Ovary (tissue), 10 donors: Measurements from ENCODE around the gene CARD10. TPM values are rescaled to one million over a fixed set of nuclear protein-coding genes. Genes with fewer than 3 reads are reported as not detected.

ENCODE experiments used
- DNase-seq, 5 donors: peaks; one replicate each; pipeline ENCODE4 v3.0.0-alpha.2; 2019 to 2020
- H3K27ac ChIP-seq, 2 donors: fragments of 200-600 bp; one replicate each; pipeline versions ENCODE4 v1.5.1 to v1.8.0; 2019 to 2022
- H3K27me3 ChIP-seq: fragments of 200-600 bp; one replicate; pipeline ENCODE4 v1.8.0; 2022
- H3K36me3 ChIP-seq: fragments of 200-600 bp; sonication (generic); one replicate; pipeline ENCODE4 v1.5.1; 2019
- H3K4me1 ChIP-seq: one replicate; pipeline ENCODE4 v1.8.1; 2013; ENCODE audit warnings: mild to moderate bottlenecking, moderate library complexity; ENCODE audit not compliant: insufficient read depth
- H3K4me3 ChIP-seq: fragments of 200-600 bp; sonication (generic); one replicate; pipeline ENCODE4 v1.5.1; 2017
- H3K9me3 ChIP-seq, 2 donors: fragments of 200-600 bp in 1 of 2; sonication (generic) in 1 of 2; one replicate each; pipeline versions ENCODE4 v1.5.1 to v1.8.1; 2013 to 2019; ENCODE audit warnings: mild to moderate bottlenecking in 1 of 2, moderate library complexity in 1 of 2
- CTCF ChIP-seq, 3 donors: fragments of 450-650 bp in 2 of 3; fragments of 200-600 bp in 1 of 3; IDR thresholded peaks; one replicate each; pipeline versions ENCODE4 v1.5.1 to v1.8.0; 2016 to 2022; ENCODE audit warnings: antibody characterized with exemption in 3 of 3, mild to moderate bottlenecking in 1 of 3
- EP300 ChIP-seq: sonication (generic); formaldehyde crosslinking; IDR thresholded peaks from one replicate; pipeline ENCODE4 v1.6.1; 2017; ENCODE audit warnings: antibody characterized with exemption
- POLR2A ChIP-seq: fragments of 450-650 bp; IDR thresholded peaks from one replicate; pipeline ENCODE4 v1.6.1; 2017; ENCODE audit warnings: antibody characterized with exemption, mild to moderate bottlenecking, moderate library complexity
- WGBS, 3 donors: extraction: QIAGEN DNeasy Blood & Tissue Kit in 1 of 3; methylation state at CpG; one replicate each; pipeline versions ENCODE4 v1.1.5 to v1.1.7; 2013 to 2017; 5-methylcytosine and 5-hydroxymethylcytosine counted together
- intact Hi-C, 4 donors: fragments of 100-400 bp; cut with DNase I; formaldehyde crosslinking; loops; one replicate each; pipeline versions ENCODE4 v1.11.0 to v1.15.1; 2022 to 2023
- long read RNA-seq, 3 donors: library from polyadenylated mRNA in 2 of 3; unstranded in 2 of 3; transcript quantifications; one replicate each; pipeline ENCODE4 v2.0.0 and lab custom pipeline, GENCODE V29; 2021 to 2026
- polyA plus RNA-seq, 2 donors: library from polyadenylated mRNA; stranded (reverse); fragments of 200-250 nt in 1 of 2; fragments of 350-450 nt in 1 of 2; fragmentation: Illumina TruSeq in 1 of 2; extraction: RNeasy Lipid Tissue Mini Kit (QIAGEN cat#74804) in 1 of 2; gene quantifications; one replicate each; pipeline ENCODE4 v1.2.3, GENCODE V29; 2013 to 2014
- total RNA-seq, 7 donors: library from RNA; depleted of rRNA in 2 of 7; stranded (reverse); fragments of >200 nt in 2 of 7; fragmentation: NEBNext Ultra II Directional in 3 of 7; extraction: Animal tissue kit (Norgen Biotek cat#: 25700) in 3 of 7; gene quantifications; one replicate each; pipeline versions ENCODE4 v1.1.0 to v1.2.4, GENCODE V29; 2016 to 2023
- donor health status: DM: no; HTN: no; CAD: no; lungs with moderate emphysema.
- donor health status: DM: no; HTN: no; CAD: no.
- donor health status: Bipolar disorder and iron deficiency.
- donor health status: DM: yes; HTN: yes; CAD: no.
- donor health status: DM: no; HTN: no; CAD: no.
- donor health status: DM: yes; HTN: yes; CAD: no.

The CARD10 gene
- total RNA-seq (10 to 100 TPM in 4 of 7 donors, 1 to 10 TPM in 3; 4.8 to 13.6 (median 10.1) TPM), polyA plus RNA-seq (1 to 10 TPM in 1 of 2 donors, under 1 TPM in 1; 0.72 to 7.9 TPM)
- long read RNA-seq, donor 1, partial matches to known transcripts = 2 of 3 reads
- long read RNA-seq, donor 1, other reads (novel, unspliced or antisense) = 0 of 3 reads
- long read RNA-seq, donor 2, full-length matches to known transcripts = 1 of 1 reads
- long read RNA-seq, donor 2, partial matches to known transcripts = 0 of 1 reads
- long read RNA-seq, donor 2, other reads (novel, unspliced or antisense) = 0 of 1 reads
- long read RNA-seq, donor 3, full-length matches to known transcripts = 16 of 32 reads
- long read RNA-seq, donor 3, partial matches to known transcripts = 11 of 32 reads
- long read RNA-seq, donor 3, other reads (novel, unspliced or antisense) = 5 of 32 reads

GRCh38 chr22:37519268-37520195 is at the start of gene CARD10:
Gene CARD10, minus strand, starts transcription at chr22:37519415. Its CDS starts 215 bp downstream, at chr22:37519200.
- DNase-seq = peak in 2 of 5 donors; percentile 60 to 62
- H3K36me3 ChIP-seq = no peaks in the 10 kb centered on the region
- peaks cover 8% of the 10 kb centered on the region for H3K4me1 ChIP-seq
- 4 to 7% (median 5%) methylated on average over 29 to 99 of the region's 99 CpGs for WGBS, 3 donors
- no peaks in the 10 kb centered on the region for H3K9me3 ChIP-seq
- TF ChIP-seq EP300 = no peak
- H3K27me3 ChIP-seq = no peaks in the 10 kb centered on the region
- peak within 1 kb of the TSS in 1 of 2 donors; percentile 42 for H3K27ac ChIP-seq
- peak within 1 kb of the TSS; percentile 41 for H3K4me3 ChIP-seq
- intact Hi-C loops = no loop called here

DNA sequence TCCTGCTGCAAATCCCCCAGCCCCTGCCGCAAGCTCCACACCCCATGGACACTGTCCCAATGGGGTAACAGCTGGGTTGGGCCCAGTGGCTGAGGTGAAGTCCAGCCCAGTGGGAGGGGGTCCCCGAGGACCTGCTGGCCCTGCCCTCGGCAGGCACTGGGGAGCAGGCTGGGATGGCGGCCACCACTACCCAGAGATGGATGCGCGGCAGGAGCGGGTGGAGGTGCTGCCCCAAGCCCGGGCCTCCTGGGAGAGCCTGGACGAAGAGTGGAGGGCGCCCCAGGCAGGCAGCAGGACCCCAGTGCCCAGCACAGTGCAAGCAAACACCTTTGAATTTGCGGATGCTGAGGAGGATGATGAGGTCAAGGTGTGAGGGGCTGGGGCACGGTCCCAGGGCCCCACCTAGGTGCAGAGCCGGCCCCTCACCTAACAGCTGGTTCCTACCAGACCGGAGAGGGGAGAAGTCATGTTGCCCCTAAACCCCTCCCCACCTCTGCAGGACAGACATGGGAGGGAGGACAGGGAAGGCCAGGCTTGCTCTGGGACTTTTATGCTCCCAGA is 49.3 kb upstream of the CARD10 start:
- Histone ChIP-seq H3K4me1 (peaks cover 15% of the 10 kb centered on the region), H3K4me3 (no peak overlapping the region), H3K36me3 (peaks cover 4% of the 10 kb centered on the region), H3K9me3 (no peaks in the 10 kb centered on the region), H3K27me3 (no peaks in the 10 kb centered on the region), H3K27ac (no peak overlapping the region)
- intact Hi-C loops = no loop called here
- 81 to 86% (median 85%) methylated on average over 14 of the region's 14 CpGs for WGBS, 3 donors
- DNase-seq = peak in 1 of 5 donors; percentile 32
- TF ChIP-seq EP300 = no peak
- TF ChIP-seq CTCF (IDR thresholded peaks at IDR 0.05) = no peak
- TF ChIP-seq POLR2A = no peak

- 83 to 85% (median 84%) methylated on average over 14 to 15 of the region's 15 CpGs for WGBS, 3 donors
- Histone ChIP-seq H3K9me3 (no peaks in the 10 kb centered on the region), H3K4me1 (peaks cover 15% of the 10 kb centered on the region), H3K27me3 (no peaks in the 10 kb centered on the region), H3K4me3 (no peak overlapping the region), H3K36me3 (peaks cover 4% of the 10 kb centered on the region), H3K27ac (no peak overlapping the region)
- TF ChIP-seq POLR2A (no peak), CTCF (IDR thresholded peaks at IDR 0.05) (no peak), EP300 (no peak)
- peak in 2 of 5 donors; percentile 26 to 41 for DNase-seq
- intact Hi-C loops = no loop called here
Measured at GRCh38 chr22:37568012-37568411, 48.8 kb upstream of the CARD10 start.

DNA sequence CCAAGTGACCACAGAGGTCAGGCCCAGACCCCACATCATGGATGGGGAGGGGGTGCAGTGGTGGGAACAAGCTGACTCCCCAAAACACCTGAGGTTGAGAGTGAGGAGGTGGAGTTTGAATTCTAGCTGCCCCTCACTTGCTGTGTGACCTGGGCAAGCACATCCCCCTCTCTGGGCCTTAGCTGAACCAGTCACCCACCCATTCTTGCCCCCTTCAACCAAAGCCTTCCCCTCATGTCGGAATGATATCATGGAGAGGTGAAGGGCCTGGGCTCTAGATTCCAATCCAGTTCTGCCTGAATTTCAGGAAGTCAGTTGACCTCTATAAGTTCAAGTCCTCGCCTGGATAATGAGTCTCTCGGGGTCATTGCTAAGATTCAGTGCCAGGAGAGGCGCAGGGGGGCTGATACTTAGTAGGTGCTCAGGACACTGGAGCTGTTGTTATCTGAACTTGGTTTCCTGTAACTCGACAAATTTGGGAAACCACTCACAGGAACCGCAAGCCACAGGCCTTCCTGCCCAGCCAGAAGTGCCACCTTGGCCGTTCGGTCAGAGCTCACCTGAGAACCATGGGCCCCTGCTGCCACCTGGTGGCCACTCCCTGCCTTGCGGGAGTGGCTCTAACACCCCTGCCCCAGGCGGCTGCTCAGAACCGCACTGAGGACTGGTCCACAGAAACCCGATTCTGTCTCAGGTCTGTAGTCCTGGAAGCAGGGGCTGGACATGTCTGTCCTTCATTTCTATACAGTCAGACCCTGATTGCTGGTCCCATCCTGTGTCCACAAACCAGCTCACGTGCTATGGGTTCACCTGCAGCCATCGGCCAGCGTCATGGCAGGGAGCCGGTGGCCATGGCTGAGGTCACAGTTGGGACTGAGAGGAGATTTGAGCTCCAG is 47.9 kb upstream of the CARD10 start:
- peak; percentile 87 to 96 (median 92) for TF ChIP-seq CTCF (IDR thresholded peaks at IDR 0.05)
- no peak for TF ChIP-seq EP300
- Histone ChIP-seq H3K4me3 (no peak overlapping the region), H3K27ac (peak overlapping the region in 1 of 2 donors; percentile 25), H3K9me3 (no peaks in the 10 kb centered on the region), H3K27me3 (no peaks in the 10 kb centered on the region), H3K4me1 (peaks cover 17% of the 10 kb centered on the region), H3K36me3 (peaks cover 4% of the 10 kb centered on the region)
- WGBS, 3 donors = 44 to 56% (median 51%) methylated on average over 16 of the region's 16 CpGs
- peak; percentile 71 to 89 (median 87) for DNase-seq
- intact Hi-C loops = loop anchor here (2.0 kb wide), 3 partner anchors 22 to 28 kb away; no protein-coding TSS in a partner anchor
